Stimulated activated CD4-positive, alpha-beta T cell treated with anti-CD3 and anti-CD28 coated beads, TNF-alpha, amount 100 ng/mL, for 1 hour (primary cell): Measurements from ENCODE around the gene CALM3.

Experiments
- DNase-seq, 3 donors: peaks; one replicate each; pipeline ENCODE4 v3.0.0-alpha.2; 2020; ENCODE audit warnings: low read depth in 3 of 3, low spot score in 1 of 3

Gene CALM3

DNA sequence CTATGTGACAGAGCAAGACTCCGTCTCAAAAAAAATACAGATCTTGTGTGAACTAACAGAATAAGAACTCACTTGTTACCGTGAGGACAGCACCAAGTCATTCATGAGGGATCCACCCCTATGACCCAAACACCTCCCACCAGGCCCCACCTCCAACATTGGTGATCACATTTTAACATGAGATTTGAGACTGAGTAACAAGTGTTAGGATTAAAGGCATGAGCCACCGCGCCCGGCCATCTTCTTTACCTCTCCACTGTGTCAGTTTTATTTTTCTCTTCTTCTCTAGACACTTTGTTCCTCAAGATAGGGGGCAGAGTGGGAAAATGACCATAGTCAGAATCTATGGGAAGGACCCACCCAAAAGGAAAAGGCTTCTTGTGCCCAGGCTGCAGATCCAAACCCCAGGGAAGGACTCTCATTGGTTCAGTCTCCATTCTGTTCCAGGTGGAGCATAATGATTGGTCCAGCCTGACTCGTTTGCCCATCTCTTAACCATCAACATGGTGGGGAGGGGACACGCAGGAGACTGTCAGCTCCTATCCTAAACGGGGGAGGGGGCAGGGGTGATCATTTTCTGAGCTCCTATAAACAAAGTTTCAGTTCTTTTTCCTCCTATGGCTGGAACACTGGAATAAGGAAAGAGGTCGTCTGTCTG is 1.3 kb upstream of the CALM3 start:
- no peak for DNase-seq

DNA sequence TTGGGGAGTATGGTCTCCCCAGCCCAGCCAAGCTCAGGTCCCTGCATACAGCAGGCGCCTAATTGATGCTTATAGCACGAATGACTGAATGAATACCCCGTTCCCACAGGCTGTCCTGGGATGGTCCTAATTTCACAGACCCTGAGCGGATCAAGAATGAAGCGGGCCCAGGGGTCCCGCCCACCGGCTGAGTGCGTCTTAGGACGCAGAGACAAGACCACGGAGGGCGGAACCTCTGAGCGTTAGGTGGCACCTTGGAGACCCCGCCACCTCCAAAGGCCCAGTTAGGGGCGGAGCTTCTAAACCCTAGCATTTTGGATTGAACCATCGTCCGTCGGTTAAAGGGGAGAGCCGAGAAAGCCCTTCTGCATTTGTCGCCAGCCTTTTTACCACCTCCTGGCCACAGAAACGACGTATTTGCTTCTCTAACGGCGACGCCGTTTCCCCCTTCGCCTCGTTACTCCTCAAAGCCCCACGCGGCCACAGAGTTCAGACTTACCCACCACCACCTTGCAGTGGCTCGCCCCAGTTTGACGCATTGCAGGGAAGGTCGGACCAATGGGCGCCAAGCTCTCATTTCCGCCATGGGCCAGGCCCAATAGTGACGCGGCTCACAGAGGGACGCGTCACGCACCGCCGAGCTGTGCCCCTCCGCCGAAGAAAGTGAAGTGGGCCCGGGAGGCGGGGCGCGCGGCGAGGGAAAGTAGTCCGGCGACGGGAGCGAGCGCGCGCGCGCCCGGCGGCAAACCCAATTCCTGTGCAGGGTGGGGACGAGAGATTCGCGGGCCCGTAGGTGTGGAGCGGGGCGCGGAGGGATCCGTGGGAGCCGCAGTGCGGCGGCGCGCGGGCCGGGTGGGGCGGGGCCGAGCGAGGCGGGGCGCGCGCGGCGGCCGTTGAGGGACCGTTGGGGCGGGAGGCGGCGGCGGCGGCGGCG is 479 bp upstream of the CALM3 start:
- peak; percentile 93 to 98 (median 96) for DNase-seq

DNA sequence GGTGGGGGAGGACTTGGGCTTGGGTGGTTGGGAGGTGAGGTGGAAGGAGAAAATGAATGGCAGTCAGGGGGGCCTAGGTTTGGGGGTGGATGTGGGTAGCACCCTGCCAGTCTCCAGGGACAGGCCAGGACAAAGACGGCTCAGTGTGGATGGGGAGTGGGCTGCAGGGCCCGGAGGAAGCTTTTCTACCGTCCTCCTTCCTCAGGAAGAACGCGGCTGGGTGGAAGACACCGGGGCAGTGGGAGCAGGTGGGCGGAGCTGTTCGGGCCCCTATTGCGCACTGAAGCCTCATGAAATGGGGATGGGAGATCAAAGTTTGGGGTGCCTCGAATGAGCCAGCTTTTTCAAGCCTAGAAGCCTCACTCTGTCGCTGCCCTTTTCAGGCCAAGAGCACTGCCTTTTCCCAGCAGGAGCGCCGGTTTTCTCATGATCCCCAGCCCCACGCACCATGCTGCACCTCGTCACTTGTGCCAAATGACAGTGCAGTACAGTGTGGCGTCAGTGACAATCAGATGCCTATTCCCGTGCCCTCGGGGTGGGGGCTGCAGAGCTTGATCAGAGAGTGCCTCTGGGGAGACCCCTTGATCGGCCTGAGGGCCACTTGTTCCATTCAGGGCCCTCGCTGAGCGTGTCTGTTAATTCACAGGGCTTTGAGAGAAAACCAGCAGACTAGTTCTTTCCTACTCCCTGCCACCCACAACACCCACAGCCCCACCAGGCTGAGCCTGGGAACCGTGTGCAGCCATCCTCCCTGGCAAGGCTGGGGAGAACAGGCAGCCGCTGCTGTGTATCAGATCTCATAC is 1.5 kb downstream of the CALM3 start:
- no peak for DNase-seq

DNA sequence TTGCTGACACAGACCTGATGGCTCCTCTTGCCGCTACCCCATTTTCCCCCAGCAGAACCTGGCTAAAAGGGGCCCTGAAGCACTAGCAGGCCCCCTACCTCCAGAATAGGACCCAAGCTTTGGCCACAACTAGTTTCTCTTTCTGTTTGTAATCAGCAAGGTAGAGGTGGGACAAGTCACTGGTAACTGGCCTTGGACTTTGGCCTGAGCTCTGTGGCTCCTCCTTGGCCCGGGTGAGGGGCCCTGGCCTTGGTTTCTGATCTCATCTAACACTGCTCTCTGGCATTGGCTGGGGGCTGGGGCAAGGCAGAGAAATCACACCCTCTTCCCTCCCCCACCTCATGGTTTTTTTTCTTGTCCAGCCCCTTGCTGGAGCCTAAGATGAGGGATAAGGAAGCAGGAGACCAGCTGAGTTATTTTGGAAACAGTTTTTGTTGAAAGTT is 2.1 kb downstream of the CALM3 start:
- DNase-seq, result no peak

DNA sequence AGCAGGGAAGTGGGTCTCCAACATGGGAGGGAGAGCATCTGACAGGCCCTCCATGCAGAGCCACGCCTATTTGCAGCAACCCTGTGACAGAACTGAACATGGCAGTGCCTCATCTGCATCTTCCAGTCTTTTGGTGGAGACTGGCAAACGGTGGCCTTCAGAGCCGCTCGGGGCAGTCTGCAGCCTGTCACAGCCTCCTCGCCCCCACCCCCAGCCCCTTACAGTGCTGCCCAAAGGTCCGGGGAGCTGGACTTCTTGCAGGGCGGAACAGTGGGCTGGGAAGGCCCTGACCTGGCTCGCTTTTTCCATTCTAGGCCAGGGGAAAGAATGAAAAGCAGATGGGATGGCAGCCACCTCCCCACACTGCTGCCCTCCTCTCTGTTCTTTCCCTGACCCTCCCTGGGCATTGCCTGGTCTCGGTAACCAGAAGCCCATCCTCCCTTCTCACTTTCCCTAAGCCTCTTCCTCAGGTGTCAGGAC is 2.7 kb downstream of the CALM3 start:
- DNase-seq, result no peak

DNA sequence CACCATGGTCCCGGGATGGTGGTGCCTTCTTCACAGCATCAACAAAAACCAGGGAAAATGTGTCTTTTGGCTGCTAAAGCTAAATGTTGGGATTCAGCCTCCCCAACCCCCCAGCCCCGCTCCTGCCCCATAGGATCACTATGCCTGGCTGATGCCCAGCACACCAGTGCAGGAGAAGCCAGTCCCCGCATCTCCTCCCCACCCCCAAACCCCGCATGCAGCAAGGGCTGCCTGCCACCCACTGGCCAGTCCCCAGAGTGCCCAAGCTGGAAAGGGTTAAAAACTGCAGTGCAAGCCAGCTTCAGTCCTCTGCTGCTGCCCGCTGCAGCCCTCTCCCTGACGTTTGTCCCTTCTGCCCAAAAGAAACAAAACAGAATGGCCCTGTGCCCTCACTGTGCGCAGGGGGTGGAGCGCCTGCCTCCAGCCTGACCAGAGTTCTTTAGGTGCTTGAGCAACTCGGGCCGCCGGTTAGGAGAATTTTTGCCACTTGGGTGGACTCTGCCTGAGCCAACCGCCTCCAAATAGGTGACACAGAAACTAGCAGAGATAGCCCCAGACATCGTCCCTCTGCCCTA is 3.7 kb downstream of the CALM3 start:
- DNase-seq, result no peak

DNA sequence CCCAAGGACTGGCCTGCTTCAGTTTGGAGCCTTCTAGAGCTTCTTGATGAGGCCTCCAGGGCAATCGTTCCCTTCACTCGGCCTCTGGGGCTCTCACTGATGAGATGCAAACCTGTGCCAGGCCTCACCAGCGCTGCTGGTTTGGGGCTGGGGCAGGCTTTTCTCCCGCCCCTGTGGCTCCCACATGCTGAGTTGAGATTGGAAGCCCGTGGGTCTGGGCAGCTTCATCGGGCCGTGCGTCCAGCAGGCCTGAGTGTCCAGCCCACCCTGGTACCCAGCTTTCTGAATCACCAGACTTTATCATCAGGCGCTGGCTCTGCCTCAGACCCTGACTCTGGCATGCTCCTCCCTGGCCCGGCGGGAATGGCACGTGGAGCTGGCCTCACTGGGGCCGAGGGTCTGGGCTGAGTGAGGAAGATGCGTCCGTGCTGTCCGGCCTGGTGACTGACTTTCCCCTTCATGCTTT is 4.3 kb downstream of the CALM3 start:
- no peak for DNase-seq

DNA sequence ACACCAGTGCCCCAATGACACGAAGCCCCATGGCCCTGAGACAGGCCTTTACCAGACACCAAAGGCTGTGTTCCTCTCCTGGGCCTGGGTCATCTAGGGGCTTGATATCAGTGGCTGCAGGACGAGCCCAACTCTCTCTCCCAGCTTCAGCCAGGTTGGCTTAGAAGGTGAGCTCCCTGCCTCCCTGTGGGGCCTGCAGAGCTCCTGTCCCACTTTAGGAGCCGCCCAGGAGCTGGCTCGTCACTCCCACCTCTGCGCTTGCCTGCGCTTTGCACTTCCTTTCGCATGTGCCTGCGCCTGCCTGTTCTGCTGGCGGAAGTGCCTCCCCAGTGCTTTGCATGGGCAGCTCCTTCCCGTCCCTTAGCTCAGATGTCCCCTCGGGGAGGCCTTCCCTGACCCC is 4.9 kb downstream of the CALM3 start:
- DNase-seq, result no peak

DNA sequence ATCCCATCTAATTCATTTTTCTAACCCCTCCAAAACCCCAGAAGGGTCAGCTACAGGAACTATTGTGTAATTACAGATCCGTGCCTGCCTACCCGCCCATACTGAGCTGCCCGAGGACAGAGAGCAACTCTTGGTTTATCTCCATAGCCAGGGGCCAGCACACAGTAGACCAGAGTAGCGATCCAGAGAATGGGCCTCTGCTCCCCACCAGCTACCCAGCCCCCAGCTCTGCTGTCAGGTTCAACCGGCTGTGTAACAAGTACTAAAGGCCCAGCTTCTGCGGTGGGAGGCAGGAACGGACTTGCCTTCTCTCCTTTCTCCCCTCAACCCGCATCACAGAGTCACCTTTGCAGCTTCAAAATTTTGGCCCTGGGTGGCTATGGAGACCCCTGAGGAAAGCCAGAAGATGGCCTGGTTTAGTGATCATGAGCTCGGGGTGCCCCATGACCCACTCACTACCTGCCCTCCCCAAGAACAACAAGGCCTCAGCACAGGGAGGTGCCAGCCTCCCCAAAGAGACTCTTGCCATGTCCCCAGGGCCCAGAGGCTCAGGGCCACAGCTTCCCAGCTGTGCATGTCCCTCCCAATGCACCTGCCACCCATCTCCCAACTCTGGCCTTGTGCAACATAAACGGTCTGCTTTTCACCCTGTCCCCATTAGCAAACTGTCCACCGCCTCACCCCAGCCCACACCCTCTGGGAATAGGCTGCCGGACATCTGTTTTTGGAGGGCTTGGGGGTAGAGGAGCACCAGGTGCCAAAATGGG is 5.7 kb downstream of the CALM3 start:
- no peak for DNase-seq

DNA sequence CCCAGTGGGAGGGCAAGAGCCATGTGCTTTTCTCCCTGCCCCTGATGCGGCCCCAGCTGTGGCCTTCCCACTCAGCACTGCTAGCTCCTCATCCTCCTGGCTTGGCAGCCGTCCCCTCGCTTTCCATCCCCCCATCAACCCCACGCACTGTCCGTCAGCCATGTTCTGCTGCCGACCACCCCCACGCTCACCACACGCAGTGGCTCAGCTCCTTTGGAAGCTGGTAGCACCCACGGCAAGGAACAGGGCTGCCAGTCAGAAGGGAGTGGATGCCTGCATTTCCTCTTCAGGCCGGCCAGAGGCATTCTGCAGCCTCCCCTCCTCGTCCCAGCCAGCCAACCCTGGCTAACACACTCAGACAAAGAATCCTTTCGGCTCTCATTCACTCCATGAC is 6.3 kb downstream of the CALM3 start:
- no peak for DNase-seq

DNA sequence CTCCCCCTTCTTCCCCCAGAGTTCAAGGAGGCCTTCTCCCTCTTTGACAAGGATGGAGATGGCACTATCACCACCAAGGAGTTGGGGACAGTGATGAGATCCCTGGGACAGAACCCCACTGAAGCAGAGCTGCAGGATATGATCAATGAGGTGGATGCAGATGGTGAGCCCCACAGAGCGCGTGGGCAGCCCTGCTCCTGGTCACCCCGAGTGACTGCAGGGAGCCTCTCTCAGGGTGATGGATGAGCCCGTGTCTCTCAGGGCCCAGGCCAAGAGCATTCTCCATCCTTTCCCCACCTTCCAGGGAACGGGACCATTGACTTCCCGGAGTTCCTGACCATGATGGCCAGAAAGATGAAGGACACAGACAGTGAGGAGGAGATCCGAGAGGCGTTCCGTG is 7.0 kb downstream of the CALM3 start:
- no peak for DNase-seq

DNA sequence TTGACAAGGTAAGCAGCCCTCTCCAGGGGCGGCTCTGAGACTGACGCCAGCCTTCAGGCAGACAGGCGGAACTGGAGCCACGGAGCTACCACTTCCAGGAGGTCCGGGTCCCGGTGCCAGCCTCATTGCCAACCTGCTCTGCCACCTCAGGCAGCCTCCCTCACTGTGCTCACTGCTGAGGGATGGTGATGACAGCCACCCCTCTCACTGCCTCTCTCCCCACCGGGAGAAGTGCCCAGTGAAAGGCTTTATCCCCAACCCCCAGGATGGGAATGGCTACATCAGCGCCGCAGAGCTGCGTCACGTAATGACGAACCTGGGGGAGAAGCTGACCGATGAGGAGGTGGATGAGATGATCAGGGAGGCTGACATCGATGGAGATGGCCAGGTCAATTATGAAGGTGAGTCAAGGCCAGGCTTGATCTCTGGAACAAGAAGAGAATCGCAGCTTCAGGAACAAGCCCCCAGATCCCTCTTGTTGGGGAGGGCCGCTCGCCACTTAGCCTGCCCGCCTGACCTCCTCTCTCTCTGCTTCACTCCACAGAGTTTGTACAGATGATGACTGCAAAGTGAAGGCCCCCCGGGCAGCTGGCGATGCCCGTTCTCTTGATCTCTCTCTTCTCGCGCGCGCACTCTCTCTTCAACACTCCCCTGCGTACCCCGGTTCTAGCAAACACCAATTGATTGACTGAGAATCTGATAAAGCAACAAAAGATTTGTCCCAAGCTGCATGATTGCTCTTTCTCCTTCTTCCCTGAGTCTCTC is 7.6 kb downstream of the CALM3 start:
- DNase-seq, result no peak

DNA sequence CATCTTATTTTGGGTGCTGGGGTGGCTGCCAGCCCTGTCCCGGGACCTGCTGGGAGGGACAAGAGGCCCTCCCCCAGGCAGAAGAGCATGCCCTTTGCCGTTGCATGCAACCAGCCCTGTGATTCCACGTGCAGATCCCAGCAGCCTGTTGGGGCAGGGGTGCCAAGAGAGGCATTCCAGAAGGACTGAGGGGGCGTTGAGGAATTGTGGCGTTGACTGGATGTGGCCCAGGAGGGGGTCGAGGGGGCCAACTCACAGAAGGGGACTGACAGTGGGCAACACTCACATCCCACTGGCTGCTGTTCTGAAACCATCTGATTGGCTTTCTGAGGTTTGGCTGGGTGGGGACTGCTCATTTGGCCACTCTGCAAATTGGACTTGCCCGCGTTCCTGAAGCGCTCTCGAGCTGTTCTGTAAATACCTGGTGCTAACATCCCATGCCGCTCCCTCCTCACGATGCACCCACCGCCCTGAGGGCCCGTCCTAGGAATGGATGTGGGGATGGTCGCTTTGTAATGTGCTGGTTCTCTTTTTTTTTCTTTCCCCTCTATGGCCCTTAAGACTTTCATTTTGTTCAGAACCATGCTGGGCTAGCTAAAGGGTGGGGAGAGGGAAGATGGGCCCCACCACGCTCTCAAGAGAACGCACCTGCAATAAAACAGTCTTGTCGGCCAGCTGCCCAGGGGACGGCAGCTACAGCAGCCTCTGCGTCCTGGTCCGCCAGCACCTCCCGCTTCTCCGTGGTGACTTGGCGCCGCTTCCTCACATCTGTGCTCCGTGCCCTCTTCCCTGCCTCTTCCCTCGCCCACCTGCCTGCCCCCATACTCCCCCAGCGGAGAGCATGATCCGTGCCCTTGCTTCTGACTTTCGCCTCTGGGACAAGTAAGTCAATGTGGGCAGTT is 8.6 kb downstream of the CALM3 start:
- no peak for DNase-seq

DNA sequence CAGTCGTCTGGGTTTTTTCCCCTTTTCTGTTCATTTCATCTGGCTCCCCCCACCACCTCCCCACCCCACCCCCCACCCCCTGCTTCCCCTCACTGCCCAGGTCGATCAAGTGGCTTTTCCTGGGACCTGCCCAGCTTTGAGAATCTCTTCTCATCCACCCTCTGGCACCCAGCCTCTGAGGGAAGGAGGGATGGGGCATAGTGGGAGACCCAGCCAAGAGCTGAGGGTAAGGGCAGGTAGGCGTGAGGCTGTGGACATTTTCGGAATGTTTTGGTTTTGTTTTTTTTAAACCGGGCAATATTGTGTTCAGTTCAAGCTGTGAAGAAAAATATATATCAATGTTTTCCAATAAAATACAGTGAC is 9.3 kb downstream of the CALM3 start:
- DNase-seq, result no peak

DNA sequence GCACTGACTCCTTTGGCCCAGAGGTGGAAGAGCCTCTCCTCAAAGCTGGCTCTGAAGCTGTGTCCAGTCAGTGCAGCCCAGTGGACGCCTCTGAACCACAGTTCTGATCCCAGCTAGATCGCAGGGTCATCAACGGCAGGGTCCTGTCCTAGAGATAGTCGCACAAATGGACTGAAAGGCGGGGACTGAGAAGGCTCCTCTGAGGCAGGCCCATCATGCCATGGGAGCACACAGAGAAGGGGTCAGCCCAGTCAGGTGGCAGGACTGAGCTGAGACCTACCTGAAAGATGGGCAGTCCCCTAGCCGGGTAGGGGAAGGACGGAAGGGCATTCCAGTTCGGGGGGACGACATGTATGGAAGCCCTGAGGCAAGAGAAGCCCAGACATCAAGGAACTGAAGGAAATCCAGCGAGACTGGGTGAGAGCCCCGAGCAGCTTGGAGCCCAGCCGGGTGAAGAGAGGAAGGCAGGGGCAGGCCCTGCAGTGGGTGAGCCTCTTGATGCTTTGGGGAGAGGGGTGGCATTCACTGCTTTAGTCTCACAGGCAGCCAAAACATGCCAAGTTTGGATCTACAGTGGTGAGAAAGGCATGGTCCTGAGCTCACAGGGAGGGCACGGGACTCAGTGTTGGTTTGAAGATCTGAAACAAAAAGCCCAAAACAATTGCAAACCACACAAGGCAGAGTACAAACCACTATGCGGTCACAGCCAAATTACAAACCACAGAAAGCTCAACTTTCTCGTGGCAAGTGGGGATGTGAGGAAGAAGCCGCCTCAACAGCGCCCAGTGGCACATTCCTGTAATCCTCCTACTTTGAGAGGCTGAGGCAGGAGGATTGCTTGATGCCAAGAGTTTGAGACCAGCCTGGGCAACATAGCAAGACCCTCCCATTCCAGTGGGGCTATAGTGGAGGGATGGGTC is 10.0 kb downstream of the CALM3 start:
- no peak for DNase-seq

DNA sequence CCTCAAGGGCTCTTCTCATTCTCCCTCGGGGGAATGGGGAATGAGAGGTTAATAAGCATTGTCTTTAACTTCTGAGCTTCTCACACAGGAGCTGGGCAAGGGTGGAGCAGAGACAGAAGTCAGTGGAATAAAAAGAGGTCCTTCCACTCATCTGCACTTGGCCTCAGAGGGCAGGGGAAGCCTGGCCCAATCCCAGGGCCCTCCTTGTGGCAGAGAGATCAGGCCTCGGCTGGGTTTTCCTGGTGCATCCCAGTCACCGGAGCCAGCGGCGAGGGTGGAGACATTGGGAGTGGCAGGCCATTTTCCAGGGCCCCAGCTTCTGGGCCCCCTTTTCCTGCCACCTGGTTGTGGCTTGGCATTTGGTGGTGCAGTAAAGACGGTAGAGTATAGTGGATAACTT is 10.6 kb downstream of the CALM3 start:
- DNase-seq, result no peak

DNA sequence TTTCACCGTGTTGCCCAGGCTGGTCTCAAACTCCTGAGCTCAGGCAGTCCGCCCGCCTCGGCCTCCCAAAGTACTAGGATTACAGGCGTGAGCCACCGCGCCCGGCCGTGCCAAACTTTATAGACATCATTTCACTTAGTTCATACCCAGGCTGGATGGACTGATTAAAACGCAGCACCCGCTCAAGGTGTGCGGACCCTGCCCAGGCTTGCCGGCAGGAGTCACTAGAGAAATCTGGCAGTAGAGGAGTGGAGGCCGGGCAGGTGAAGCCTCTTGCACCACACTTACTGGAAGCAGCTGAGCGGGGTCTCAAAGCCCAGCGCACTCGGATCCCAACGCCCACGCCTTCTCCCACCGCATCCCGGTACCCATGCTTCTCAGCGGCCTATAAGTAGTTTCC is 12.4 kb downstream of the CALM3 start:
- DNase-seq, result no peak
